HuH-7 (cell line): ENCODE measurements around the gene SPART.
"Not testable (repeated sequence)": the region's sequence is repeated elsewhere in the genome, so short reads cannot be mapped to it uniquely, and the experiment has no call there.

Experiments used
- DNase-seq: peaks from one replicate; pipeline ENCODE4 v3.0.0; 2011; ENCODE audit warnings: low spot score

Gene SPART

DNA sequence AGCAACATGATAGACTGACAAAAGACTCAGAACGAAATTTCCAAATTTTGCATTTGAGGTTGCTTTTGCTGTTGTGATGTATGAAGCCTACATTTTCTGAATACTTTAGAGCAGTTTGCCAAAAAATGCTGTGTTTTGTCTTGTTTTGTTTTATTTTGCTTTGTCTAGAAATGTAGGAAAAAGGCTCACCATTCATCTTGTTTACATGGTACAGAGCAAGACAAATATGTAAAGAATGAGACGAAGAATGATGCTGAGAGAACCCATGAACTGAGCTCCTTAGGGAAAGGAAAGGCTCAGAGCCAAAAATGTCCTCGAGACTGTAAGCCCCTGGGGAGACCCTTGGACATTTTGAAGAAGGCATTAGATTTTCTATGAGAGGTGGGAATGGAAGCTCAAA is 6.8 kb upstream of the SPART start:
- no peak for DNase-seq

DNA sequence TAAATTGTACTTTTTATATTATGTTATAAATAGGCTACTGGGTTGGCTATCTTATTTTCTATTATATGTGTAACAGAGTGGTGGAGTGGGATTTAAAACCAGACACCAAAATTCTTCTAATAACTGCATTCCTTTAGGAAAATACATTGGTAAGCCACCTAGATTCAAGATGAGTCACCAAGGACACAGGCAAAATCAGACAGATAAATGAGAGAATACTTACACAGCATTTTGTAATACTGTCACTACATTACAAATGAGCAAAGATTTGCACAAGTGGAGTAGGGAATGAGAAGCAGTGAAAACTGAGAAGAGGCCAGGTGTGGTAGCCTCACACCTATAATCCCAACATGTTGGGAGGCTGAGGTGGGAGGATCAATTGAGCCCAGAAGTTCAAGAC is 6.2 kb upstream of the SPART start:
- no peak for DNase-seq

DNA sequence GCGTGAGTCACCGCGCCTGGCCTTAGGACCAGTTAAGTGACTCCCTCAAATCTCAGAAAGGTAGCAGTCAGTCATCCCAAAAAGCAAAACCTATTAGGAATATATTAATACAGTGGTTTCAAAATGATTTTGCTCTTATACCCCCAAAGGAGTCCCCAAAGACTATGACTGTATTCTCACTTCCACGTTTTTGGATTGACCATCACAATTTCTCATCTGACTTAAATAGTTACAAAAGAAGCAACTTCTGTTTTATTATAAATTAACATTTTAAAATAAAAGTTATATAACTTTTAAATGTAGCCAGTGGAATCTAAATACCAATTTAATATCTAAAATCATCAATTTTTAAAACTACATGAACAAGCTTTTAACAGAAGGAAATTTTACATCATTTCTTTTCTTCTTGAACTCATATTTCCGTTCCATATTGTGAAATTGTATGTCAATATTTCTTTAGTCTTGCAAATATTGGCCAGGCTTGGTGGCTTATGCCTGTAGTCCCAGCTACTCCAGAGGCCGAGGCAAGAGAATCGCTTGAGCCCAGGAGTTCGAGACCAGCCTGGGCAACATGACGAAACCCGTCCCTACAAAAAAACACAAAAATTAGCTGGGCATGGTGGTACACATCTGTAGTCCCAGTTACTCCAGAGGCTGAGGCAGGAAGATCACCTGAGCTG is 1.5 kb upstream of the SPART start:
- DNase-seq: no peak

DNA sequence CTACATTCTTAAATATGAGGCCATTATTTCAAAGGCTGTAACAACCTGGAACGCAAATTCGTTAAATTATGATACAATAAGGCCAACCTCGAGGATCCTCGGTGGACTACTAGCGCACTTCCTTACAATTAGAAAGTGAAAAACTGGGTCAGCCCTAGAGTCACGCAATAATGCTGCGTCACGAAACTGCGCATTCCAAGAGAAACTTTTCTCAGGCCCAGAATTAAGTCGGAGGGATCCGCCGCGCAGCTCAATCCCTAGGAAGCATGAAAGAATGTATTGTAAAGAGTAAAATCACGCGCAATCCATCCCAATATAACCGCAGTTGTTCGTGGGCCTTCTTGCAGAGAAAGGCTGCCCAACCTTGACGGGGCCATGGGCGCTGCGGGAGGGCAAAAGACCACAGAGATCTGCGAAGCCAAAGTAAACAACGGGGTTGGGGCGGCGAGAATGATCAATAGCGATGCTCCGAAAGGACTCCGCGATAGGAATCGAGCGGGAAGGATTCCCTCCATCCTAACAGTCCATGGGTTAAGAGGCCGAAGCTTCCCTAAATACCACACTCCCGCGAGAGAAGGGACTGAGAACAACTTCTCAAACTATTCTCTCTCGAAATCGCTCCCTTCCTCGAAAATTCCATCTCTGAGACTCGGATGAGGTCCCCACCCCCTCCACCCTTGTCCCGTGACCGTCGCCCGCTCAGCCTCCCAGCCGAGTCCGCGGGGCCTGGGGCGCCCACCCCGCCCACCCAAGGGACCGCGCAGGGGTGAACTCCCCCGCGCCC is 564 bp downstream of the SPART start:
- no peak for DNase-seq

DNA sequence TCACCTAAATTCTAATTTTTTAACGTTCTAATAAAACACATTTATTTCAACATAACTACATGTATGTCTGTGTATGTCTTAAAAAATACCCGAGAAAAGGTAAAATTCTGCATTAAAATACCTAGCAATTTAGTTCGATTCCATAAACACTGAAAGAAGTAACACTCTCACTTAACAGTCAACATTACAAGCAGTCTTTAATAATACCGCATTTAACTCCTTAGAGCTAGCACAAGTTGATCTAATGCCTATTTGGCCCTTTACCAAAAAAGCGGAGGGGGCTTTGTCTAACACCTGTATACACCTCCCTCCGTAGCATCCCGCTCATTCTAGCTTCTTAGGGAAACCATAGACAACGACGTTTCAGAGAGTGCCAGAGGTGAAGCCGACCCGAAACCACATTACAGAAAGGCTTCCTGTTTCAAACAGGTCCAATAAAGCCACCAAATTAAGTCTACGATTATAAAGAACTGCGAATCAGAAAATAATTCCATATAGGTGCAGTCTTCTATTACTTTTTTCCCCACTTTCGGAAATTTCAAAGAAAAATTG is 1.2 kb downstream of the SPART start:
- no peak for DNase-seq

DNA sequence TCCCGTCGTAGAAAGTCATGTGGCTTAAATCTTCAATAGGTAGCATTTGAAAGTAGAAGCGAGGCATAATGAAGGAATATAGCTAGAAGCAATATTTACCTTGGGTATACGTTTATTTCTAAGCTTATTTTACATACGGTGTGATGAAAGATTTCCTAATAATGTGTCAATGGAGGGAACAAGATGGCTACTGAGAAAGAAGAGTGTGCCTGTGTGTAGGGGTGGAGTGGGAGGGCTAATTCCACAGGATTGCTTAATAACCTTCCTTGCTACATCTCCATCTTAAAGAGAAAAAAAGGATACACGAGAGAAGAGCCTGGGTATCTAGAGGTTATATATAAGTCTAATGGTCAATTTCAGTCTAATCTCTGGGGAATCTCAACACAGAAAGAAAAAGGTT is 2.0 kb downstream of the SPART start:
- no peak for DNase-seq

DNA sequence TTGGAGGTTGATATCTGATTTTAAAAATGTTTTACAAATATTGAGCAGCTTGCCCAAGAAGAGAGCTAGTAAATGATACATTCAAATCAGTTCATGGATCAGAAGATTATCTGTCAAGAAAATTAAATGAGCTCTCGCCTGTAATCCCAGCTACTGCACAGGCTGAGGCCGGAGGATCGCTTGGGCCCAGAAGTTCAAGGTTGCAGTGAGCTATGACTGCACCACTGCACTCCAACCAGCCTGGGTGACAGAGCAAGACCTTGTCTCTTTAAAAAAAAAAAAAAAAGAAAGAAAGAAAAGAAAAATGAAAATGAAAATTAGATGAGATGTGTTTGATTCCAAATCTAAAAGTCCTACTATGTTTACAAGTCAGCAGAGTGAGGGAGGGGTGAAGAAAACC is 2.4 kb downstream of the SPART start:
- no peak for DNase-seq

DNA sequence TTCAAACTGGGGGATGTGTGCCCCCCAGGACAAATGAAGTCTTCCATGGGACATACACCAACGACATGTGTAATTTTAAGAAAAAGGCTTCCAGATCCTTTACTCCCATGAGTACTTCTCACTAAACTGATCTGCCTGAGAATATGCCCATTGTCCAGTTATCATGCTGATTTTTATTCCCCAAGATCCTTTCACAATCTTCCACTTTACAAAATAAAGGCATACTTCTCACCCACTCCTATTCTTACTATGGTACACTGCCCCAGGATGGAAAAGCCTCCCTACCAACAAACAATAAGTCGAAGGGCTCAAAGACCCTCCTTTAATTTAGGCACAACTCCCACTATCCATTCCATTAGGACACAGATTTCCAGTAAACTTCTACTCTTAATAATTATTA is 3.5 kb downstream of the SPART start:
- no peak for DNase-seq

DNA sequence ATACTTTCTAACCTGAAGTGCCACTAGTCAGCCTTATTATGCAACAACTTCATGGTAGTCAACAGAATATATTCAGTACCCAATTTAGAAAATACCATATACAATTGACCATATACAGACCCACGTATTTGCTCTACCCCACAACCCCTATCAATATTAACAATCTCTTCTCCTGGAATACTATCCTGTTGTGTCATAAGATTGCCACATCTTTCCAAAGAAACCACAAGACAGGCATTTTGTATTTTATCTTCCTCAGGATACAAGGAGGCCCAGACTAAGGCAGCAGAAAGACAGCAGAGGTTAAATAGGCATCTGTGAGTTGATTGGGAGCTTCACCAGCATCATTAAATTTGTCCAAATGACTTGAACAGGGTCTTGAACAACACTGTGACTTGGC is 4.5 kb downstream of the SPART start:
- no peak for DNase-seq

DNA sequence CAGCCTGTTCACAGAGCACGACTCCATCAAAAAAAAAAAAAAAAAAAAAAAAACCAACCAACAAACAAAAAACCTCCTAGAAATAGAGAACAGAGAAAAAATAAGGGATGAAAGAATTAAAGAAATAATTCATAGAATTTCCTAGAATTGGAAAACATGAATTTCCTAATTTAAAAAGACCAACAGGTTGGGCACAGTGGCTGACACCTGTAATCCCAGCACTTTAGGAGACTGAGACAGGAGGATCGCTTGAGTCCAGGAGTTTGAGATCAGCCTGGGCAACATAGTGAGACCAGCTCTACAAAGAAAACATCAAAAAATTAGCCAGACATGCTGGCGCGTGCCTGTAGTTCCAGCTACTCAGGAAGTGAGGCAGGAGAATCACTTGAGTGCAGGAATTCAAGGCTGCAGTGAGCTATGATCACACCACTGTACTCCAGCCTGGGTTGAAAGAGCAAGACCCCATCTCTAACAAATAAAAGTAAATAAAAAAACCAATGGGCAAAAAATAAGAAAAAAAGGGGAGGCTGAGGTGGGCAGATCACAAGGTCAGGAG is 6.5 kb downstream of the SPART start:
- DNase-seq: no peak

DNA sequence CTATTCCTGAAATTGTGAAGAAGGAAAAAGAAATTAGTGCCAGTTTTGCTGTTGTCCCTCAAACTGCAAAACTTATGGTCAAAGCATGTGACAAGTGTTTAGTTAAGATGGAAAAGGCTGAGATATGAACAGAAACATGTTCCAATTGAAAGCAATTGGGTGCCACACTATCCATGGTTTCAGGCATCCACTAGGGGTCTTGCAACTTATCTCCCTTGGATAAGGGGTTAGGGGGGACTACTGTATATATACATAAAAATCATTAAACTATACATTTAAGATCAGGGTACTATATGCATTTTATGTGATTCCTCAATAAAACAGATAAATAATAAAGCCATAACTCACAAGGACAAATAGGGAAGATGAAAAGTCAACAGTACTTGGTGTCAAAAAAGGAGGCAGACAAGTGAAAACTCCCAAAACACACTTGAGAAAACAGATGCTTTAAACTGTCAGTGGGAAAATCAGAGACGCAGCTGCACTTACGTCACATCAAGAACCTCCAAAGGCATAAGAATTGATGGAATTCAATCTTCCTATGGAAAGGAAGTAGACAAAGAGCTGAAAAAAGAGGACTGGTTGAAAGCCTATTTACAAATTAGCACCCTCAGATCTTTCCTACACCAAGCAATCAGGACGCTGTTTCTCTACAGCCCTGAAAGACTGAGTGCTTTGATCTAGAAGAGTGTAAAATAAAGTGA is 8.1 kb downstream of the SPART start:
- DNase-seq: no peak

DNA sequence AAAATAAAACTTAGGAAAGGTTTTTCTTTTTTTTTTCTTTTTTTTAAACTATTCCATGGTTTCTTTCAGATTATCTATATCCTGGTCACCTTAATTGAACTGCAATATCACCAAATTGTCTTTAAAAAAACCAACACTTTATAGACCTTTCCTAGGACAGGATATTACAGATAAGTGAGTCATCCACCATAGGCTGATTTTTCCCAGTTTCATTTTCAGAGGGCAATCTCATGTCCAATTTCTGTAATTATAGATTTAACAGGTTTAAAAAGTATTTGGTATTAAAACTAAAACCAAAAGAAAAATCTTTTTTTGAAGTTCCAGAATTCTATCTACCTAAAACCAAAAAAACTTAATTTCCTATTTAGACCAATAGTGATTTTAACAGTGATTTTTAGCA is 13.2 kb downstream of the SPART start:
- no peak for DNase-seq

DNA sequence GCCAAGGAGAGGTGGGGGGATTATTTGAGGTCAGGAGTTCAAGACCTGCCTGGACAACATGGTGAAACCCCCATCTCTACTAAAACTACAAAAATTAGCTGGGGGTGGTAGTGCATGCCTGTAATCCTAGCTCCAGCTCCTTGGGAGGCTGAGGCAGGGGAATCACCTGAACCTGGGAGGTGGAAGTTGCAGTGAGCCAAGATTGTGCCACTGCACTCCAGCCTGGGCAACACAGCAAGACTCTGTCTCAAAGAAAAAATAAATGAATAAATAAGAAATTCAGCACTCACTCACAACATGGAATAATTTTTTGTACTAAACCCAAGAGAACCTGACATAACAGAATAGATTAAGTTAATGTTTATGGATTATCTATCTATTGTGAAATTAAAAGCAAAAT is 13.9 kb downstream of the SPART start:
- not testable (repeated sequence) for DNase-seq

DNA sequence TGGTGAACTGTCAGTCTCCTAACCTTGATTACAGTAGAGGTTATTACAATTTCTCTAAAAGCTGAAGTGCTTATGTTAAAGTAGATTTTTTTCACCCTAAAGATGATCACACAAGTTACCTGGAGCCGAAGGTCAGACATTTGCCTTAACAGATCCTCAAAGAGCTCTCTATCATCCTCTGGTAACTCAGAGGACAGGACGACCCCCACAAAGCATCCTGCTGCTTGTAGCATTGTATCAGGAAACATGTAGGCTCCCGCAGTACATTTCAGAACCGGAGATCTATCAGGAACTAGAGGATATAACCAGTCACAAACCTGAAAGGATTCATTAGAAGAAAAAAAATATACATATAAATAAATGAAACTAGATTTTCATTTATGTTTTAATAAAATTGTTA is 14.9 kb downstream of the SPART start:
- no peak for DNase-seq

DNA sequence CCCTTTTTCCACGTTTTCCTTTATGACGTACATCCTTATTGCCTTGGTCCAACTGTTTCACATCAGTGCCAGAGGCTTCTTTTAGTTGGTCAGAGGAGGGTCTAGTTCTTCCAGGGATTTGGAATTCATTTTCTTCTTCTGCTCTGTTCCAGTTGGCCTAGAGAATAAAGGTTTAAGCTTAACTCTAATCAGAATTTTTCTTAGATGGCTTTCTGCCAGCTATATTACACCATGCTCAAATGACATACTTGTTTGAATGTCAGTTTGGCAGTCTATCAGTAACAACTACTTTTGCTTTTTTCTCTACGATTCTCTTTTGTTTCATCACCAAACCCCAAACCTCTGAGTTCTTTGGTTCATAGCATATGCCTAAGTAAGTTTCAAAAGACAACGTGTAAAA is 16.8 kb downstream of the SPART start:
- DNase-seq: no peak

DNA sequence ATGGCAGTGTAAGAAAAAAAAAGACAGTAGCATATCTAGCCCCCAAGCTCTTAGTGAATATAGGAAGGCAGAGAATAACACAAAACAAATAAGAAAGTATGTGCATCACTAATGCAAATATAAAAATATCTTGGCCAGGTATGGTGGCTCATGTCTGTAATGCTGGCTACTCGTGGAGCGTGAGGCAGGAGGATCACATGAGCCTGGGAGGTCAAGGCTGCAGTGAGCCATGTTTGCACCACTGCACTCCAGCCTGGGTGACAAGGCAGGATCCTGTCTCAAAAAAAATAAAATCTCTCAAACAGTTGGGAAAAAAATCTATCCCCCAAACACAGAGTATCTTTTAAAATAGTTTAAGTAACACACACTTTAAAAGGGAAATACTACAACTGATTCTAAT is 17.4 kb downstream of the SPART start:
- no peak for DNase-seq

DNA sequence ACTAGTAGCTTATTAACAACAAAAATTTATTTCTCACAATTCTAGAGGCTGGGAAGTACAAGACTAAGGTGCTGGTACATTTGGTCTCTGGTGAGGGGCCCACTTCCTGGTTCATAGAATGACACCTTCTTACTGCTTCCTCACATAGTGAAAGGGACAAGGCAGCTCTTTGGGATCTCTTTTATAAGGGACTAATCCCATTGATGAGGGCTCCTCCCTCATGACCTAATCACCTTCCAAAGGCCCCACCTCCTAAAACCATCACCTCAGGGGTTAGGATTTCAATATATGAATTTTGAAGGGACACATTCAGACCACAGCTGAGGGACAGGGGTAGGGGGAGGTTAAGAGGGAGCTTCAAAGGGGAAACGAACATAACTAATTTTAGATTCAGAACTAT is 20.3 kb downstream of the SPART start:
- DNase-seq: no peak

DNA sequence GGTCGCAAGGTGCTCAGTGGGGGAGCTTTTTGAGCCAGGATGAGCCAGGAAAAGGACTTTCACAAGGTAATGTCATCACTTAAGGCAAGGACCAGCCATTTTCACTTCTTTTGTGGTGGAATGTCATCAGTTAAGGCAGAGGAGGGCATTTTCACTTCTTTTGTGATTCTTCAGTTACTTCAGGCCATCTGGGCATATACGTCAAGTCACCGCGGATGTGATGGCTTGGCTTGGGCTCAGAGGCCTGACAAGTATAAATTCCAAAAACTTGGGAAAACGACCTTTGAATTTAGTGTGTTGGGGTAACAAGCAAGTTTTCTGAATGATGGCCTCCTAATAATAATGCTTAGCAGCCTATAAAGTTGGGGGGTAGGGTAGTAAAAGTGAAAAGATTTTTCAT is 21.3 kb downstream of the SPART start:
- not testable (repeated sequence) for DNase-seq

DNA sequence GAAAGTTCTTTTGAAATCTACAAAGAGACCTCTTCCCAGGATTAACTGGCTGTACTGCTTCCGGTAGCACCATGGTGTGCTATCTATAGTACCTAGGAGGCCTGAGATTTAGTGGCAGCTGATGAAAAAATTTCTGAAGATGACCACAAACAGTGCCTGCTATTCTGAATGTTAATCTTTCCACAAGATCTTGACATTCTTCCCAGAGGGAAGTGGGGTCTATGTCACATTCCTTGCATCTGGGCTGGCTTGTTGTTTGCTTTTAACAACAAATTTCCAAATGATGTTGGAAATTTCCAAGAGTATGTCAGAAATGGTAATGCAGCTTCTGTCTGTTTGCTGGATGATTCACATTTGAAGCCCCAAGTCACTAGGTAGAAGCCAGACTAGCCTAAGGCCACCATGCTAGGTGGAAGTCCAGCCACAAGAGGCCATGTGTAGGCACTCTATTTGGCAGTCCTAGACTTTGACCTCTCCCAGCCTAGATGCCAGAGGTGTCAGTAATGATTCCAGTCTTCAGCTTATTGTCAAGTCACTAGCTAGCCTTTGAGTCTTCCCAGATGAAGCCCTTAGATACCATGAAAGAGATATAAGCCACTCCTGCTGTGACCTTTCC is 22.1 kb downstream of the SPART start:
- DNase-seq: no peak

DNA sequence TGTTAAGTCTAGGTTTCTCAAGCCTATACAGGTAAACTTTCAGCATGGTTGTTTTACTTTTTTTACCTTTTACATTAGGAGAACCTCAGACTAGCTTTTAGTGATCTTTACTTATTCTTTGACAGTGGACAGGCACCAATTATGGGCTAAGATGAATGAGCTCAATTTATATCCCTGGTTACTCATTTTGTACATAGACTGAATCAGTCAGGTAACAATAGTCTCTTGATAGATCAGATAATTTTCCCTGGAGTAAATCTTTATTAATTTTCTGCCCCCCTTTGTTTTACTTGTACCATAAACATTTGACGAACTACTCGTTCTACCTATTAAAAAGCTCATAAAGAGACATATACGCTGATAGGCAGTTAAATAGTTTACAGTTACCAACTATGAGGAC is 22.8 kb downstream of the SPART start:
- DNase-seq: no peak

DNA sequence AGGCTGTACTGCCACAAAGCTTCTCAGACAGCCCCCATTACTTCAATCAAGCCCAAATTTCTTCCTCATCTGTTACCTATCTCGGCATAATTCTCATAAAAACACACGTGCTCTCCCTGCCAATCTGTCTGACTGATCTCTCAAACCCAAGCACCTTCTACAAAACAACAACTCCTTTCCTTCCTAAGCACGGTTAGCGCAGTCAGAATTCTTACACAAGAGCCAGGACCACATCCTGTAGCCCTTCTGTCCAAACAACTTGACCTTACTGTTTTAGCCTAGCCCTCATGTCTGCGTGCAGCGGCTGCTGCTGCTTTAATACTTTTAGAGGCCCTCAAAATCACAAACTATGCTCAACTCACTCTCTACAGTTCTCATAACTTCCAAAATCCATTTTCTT is 26.4 kb downstream of the SPART start:
- not testable (repeated sequence) for DNase-seq
